A549 (cell line): ENCODE results near the gene CPNE4.

Source experiments
- POLR2A ChIP-seq: IDR thresholded peaks from 2 replicates; pipeline ENCODE4 v1.6.1; 2012; ENCODE audit warnings: mild to moderate bottlenecking, low read length
- TF ChIP-seq, protein P1 (sequence below): fragments of 250-450 bp; sonication (Bioruptor Pico); IDR thresholded peaks from 2 replicates; pipeline ENCODE4 v1.5.0; 2021; ENCODE audit warnings: mild to moderate bottlenecking, moderate library complexity, borderline replicate concordance

- TF ChIP-seq, protein P1, sequence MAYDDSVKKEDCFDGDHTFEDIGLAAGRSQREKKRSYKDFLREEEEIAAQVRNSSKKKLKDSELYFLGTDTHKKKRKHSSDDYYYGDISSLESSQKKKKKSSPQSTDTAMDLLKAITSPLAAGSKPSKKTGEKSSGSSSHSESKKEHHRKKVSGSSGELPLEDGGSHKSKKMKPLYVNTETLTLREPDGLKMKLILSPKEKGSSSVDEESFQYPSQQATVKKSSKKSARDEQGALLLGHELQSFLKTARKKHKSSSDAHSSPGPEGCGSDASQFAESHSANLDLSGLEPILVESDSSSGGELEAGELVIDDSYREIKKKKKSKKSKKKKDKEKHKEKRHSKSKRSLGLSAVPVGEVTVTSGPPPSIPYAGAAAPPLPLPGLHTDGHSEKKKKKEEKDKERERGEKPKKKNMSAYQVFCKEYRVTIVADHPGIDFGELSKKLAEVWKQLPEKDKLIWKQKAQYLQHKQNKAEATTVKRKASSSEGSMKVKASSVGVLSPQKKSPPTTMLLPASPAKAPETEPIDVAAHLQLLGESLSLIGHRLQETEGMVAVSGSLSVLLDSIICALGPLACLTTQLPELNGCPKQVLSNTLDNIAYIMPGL (CRISPR knock-in tag), result no peak
- no peak for TF ChIP-seq POLR2A
These were observed 30.2 kb downstream of the CPNE4 start for GRCh38 chr3:132004571-132004970.
